Peyer's patch (tissue), 4 donors: ENCODE measurements around the gene FZD10.

ENCODE experiments used
- POLR2A ChIP-seq, 2 donors: fragments of 450-650 bp; IDR thresholded peaks; one replicate each; pipeline ENCODE4 v1.5.1; 2017; ENCODE audit warnings: antibody characterized with exemption in 2 of 2, mild to moderate bottlenecking in 2 of 2, moderate library complexity in 2 of 2
- TF ChIP-seq, protein P1 (sequence below), 6 experiments: fragments of 450-650 bp in 4 of 6; fragments of 200-600 bp in 2 of 6; sonication (generic) in 1 of 6; IDR thresholded peaks; one replicate each; pipeline ENCODE4 v1.5.1; 2017 to 2019; ENCODE audit warnings: antibody characterized with exemption in 6 of 6, mild to moderate bottlenecking in 3 of 6, moderate library complexity in 1 of 6

DNA sequence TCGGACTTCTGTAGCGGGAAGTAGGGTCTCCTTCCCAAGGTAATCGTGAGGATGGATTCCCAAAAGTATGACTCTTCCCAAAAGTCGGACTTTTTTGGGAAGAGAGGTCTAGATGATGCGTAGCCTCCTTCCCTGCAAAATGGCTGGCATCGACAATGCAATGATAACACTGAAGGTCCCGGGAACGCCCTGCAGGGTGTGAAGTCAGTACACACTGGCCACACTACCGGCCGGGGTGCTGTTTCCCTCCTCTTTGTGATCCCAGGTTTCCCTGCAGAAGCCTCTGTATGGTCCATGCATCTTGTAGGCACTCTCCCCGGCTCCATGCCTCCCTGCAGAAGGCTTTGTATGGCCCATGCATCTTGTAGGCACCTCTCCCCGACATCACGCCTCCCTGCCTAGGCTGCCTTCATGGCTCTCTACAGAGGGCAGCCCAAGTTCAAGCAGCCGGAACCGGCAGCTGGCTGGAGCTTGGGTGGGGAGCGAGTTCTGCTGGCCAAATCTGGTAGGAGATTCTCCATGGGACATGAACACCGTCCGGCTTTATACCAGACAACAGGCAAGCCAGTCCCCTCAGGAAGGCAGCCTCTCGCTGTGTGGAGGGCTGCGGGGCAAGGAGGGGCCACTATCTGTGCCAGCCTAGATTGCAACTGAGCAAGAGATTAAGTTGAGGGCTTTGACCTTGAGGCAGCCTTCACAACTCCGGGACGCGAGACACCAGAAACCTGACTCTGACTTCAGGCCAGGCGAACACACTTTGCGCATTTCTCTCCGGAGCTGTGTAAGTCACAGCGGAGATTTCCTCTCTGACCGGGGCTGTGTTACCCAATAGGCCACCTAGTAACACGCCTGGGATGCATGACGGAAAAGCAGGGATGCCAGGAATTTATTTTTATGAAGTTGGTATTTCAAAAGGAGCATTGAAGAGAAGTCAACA, 23.5 kb downstream of the FZD10 start:
- TF ChIP-seq, protein P1, sequence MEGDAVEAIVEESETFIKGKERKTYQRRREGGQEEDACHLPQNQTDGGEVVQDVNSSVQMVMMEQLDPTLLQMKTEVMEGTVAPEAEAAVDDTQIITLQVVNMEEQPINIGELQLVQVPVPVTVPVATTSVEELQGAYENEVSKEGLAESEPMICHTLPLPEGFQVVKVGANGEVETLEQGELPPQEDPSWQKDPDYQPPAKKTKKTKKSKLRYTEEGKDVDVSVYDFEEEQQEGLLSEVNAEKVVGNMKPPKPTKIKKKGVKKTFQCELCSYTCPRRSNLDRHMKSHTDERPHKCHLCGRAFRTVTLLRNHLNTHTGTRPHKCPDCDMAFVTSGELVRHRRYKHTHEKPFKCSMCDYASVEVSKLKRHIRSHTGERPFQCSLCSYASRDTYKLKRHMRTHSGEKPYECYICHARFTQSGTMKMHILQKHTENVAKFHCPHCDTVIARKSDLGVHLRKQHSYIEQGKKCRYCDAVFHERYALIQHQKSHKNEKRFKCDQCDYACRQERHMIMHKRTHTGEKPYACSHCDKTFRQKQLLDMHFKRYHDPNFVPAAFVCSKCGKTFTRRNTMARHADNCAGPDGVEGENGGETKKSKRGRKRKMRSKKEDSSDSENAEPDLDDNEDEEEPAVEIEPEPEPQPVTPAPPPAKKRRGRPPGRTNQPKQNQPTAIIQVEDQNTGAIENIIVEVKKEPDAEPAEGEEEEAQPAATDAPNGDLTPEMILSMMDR (IDR thresholded peaks at IDR 0.05): no peak
- no peak for TF ChIP-seq POLR2A (IDR thresholded peaks at IDR 0.05)
